GM04503 (cell line): ENCODE results near the gene BEGAIN.

ENCODE experiments used
- DNase-seq: peaks from one replicate; pipeline ENCODE4 v3.0.0-alpha.2; 2012; ENCODE audit warnings: low read depth

Gene BEGAIN

GRCh38 chr14:100536721-100537445, 50.3 kb downstream of the BEGAIN start:
- DNase-seq, result no peak

- DNase-seq, result no peak
Observed at GRCh38 chr14:100536121-100536510, 51.1 kb downstream of the BEGAIN start.

GRCh38 chr14:100535287-100536120, 51.7 kb downstream of the BEGAIN start:
- no peak for DNase-seq

GRCh38 chr14:100534528-100535286, 52.5 kb downstream of the BEGAIN start:
- DNase-seq, result no peak

- no peak for DNase-seq
Observed at GRCh38 chr14:100533656-100534485, 53.3 kb downstream of the BEGAIN start.

- no peak for DNase-seq
Observed at GRCh38 chr14:100532906-100533655, 54.1 kb downstream of the BEGAIN start.

- no peak for DNase-seq
Observed at GRCh38 chr14:100532154-100532861, 54.9 kb downstream of the BEGAIN start.

- no peak for DNase-seq
Observed at GRCh38 chr14:100531152-100532121, 55.8 kb downstream of the BEGAIN start.

- DNase-seq, result no peak
Observed at GRCh38 chr14:100530270-100531072, 56.7 kb downstream of the BEGAIN start.

GRCh38 chr14:100529561-100530031, 57.6 kb downstream of the BEGAIN start:
- no peak for DNase-seq

- no peak for DNase-seq
Observed at GRCh38 chr14:100528962-100529560, 58.2 kb downstream of the BEGAIN start.

- no peak for DNase-seq
Observed at GRCh38 chr14:100526632-100527031, 60.6 kb downstream of the BEGAIN start.

GRCh38 chr14:100526057-100526456, 61.2 kb downstream of the BEGAIN start:
- DNase-seq, result no peak

GRCh38 chr14:100525615-100526014, 61.6 kb downstream of the BEGAIN start:
- DNase-seq, result no peak

GRCh38 chr14:100524933-100525243, 62.3 kb downstream of the BEGAIN start:
- no peak for DNase-seq

GRCh38 chr14:100524233-100524932, 62.8 kb downstream of the BEGAIN start:
- no peak for DNase-seq

- no peak for DNase-seq
Observed at GRCh38 chr14:100523843-100524169, 63.4 kb downstream of the BEGAIN start.
